SK-N-MC (cell line): ENCODE results near the gene DNAAF8.

Experiments used
- EZH2 ChIP-seq: fragments of 200-600 bp; sonication (generic); IDR thresholded peaks from one replicate; pipeline ENCODE4 v1.6.1; 2017; ENCODE audit warnings: antibody characterized with exemption
- POLR2AphosphoS5 ChIP-seq: IDR thresholded peaks from 2 replicates; pipeline ENCODE4 v1.6.1; 2012; ENCODE audit warnings: mild to moderate bottlenecking, low read depth, low read length, borderline replicate concordance

DNA sequence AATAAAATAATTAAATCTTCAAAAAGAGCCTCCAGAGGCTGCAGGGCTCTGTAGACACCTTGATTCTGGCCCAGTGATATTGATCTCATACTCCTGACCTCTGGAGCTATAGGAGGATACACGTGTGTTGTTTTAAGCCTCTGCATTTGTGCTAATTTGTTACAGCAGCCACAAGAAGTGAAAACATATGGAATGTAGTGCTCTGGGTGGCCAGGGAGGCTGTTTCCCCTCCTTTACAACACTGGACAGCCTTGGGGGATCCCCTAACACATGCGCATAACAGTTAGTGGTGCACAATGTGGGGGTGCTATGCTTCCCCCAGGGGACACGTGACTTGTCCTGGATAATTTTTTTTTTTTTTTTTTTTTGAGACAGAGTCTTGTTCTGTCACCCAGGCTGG lies 37.3 kb downstream of the DNAAF8 start:
- TF ChIP-seq POLR2AphosphoS5 (no peak), EZH2 (no peak)
